Naive thymus-derived CD8-positive, alpha-beta T cell (primary cell): Measurements from ENCODE around the gene CREB3L1. TPM values are rescaled to one million over a fixed set of nuclear protein-coding genes. Genes with fewer than 3 reads are reported as not detected.

Experiments used
- ATAC-seq, 2 donors: fragments of 150-1000 bp; cut with Tn5 transposase in 1 of 2; sonication (Bioruptor Pico), chemical (Tn5 transposase) in 1 of 2; 1 replicate in 1 of 2; 2 replicates in 1 of 2; pipeline ENCODE4 v1.10.0; 2021; ENCODE audit warnings: mild to moderate bottlenecking in 2 of 2, moderate library complexity in 2 of 2
- POLR2A ChIA-PET: fragments of 350-600 bp; sonication (Branson Sonifier 250); formaldehyde crosslinking; loops from one replicate; lab custom pipeline; 2021; ENCODE audit warnings: antibody characterized with exemption; lab: Charles Lee
- DNase-seq, 10 donors: peaks; one replicate each; pipeline versions ENCODE4 v3.0.0 to v3.0.0-alpha.2; 2020 to 2022
- H3K27ac Mint-ChIP-seq, 10 donors: one replicate each; pipeline ENCODE4 v1.8.0; 2020 to 2022; ENCODE audit warnings: mild to moderate bottlenecking in 10 of 10, mixed read lengths in 10 of 10, moderate library complexity in 4 of 10, inconsistent platforms in 1 of 10
- H3K27me3 Mint-ChIP-seq, 5 donors: one replicate each; pipeline ENCODE4 v1.8.0; 2021 to 2022; ENCODE audit warnings: mixed read lengths in 5 of 5
- H3K36me3 Mint-ChIP-seq, 3 donors: one replicate each; pipeline ENCODE4 v1.8.0; 2020 to 2022; ENCODE audit warnings: mixed read lengths in 3 of 3, mild to moderate bottlenecking in 2 of 3, inconsistent platforms in 1 of 3
- H3K4me1 Mint-ChIP-seq, 4 donors: one replicate each; pipeline ENCODE4 v1.8.0; 2021 to 2022; ENCODE audit warnings: mixed read lengths in 4 of 4
- H3K4me3 Mint-ChIP-seq, 10 donors: one replicate each; pipeline ENCODE4 v1.8.0; 2020 to 2022; ENCODE audit warnings: mild to moderate bottlenecking in 10 of 10, mixed read lengths in 10 of 10, moderate library complexity in 6 of 10, inconsistent platforms in 1 of 10
- H3K9me3 Mint-ChIP-seq, 9 donors: one replicate each; pipeline ENCODE4 v1.8.0; 2020 to 2022; ENCODE audit warnings: mixed read lengths in 9 of 9, mild to moderate bottlenecking in 3 of 9, inconsistent platforms in 1 of 9, moderate library complexity in 1 of 9
- polyA plus RNA-seq, 3 donors: library from polyadenylated mRNA; unstranded; fragments of 300-500 nt; fragmentation: Illumina TruSeq; gene quantifications; one replicate each; pipeline ENCODE4 v1.2.3, GENCODE V29; 2021
- total RNA-seq, 8 experiments: library from RNA in 2 of 8; stranded (reverse) in 2 of 8; gene quantifications; one replicate each; pipeline ENCODE4 v1.2.3 and lab custom pipeline; 2021 to 2026

CREB3L1 gene
- total and polyA plus RNA-seq, 5 experiments from 2014 or later: not detected

DNA sequence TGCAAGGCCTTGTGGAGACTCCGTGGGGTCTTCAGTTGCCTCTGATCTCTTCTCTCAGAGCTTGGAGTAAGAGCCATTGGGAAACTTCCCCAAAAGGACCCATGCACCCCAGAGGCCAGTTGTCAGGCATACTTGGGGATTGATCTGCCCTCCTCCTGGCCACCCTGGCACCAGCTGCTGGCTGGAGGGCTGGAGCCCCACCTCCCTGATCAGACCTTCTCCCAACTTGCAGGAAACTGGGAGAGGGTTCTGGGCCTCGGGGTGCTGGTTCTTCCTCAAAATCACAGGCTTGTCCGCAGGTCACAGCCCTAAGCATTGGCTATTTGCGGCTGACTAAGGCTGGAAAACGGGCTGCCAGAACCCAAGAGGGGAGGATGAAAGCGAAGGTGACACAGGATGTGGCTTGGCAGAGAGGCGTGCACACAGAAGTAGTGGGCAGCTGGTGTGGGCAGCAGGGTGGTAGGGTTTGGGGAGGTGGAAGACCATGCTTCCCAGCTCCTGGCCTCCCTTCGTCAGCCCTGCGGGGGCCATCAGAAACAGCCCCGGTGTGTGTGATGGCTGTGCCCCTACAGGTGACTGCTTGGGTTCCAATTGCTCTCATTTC lies 68.5 kb downstream of the CREB3L1 start:
- DNase-seq (no peak), ATAC-seq (no peak)
- H3K36me3 Mint-ChIP-seq: peaks cover 0 to 2% (median 0%) of the 10 kb centered on the region in 3 donors
- peaks cover 59 to 89% (median 83%) of the 10 kb centered on the region in 4 donors for H3K4me1 Mint-ChIP-seq
- H3K4me3 Mint-ChIP-seq: peak overlapping the region; percentile 78 to 96 (median 88)
- POLR2A ChIA-PET: interaction anchor here (0.6 to 15.9 kb wide), 7 partner anchors 9 to 35 kb away, joined by 3 to 303 read pairs (median 4); no protein-coding TSS in a partner anchor
- H3K9me3 Mint-ChIP-seq: no peaks in the 10 kb centered on the region
- peak overlapping the region; percentile 60 to 95 (median 88) for H3K27ac Mint-ChIP-seq
- no peaks in the 10 kb centered on the region for H3K27me3 Mint-ChIP-seq

DNA sequence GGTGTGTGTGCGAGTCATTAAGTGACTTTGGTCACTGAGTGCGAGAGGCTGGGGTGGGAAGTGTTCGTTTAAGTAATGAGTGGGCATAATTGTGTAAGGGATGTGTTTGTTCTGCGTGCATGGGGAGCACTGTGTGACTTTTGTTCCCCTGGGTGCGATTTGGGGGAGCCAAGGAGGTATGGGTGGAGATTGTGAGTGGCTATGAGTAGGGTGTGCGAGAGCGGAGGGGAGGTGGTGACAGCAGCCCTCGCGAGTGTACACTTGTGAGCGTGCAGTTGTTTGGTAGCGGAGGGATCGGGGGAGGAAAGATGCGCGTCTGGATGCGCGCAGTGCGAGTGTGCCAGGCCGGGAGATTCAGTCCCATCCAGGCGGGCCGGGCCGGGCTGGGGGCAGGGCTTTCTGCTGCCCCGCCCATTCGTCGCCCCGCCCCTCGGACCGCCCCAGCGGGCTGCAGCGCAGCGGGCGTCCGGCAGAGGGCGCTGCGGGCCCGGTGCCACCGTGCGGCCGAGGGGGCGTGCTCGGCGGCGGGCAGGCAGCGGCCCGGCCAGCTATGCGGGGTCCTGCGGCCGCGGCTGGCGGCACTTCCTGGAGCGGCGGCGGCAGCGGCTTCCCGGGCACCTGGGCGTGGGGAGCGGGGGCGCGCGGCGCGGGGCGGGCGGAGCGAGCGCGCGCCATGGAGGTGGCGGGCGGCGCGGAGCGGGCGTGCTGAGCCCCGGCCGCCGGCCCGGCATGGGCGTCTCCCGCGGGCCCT lies 69.6 kb downstream of the CREB3L1 start, which contains the start of gene DGKZ:
Gene DGKZ, plus strand, starts transcription at position 578 of the 751 bp plus-strand sequence. CDS start 197 bp downstream, outside the sequence.
- no peaks in the 10 kb centered on the region for H3K9me3 Mint-ChIP-seq
- H3K27ac Mint-ChIP-seq: peak within 1 kb of the TSS; percentile 91 to 98 (median 94)
- ATAC-seq: peak; percentile 63 to 68
- DNase-seq: peak; percentile 85 to 96 (median 93)
- H3K36me3 Mint-ChIP-seq: peaks cover 0 to 5% (median 0%) of the 10 kb centered on the region in 3 donors
- POLR2A ChIA-PET: interaction anchor here (0.6 to 15.9 kb wide), 5 partner anchors 15 to 31 kb away, joined by 3 to 303 read pairs (median 3); no protein-coding TSS in a partner anchor
- peak within 1 kb of the TSS; percentile 78 to 98 (median 94) for H3K4me3 Mint-ChIP-seq
- H3K27me3 Mint-ChIP-seq: no peaks in the 10 kb centered on the region
- H3K4me1 Mint-ChIP-seq: peaks cover 56 to 89% (median 83%) of the 10 kb centered on the region in 4 donors

DNA sequence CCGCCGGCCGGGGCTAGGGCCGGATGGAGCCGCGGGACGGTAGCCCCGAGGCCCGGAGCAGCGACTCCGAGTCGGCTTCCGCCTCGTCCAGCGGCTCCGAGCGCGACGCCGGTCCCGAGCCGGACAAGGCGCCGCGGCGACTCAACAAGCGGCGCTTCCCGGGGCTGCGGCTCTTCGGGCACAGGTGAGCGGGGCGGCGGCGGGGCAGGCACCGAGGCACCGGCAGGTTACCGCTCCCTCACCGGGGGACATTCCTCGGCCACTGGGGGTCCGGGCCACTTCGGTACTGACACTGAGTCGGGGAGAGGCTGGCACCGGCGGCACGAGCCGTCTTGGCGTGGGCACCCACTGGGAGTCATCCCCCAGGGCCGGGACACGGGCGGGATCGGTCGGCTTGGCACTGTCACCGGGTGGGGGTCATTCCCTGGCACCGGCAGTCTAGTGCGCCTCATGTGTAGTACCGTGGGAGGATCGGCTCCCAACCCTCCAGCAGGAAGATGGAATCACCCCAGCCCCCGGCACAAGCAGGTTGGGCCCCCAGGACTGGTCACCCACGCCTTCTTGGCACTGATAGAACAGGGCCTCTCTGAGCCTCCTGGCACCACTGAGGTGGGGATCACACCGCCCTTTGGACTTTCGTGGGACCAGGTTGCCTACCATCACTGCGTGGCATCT lies 70.3 kb downstream of the CREB3L1 start:
- DNase-seq: peak in 1 of 10 donors; percentile 19
- Mint-ChIP-seq H3K36me3 (peaks cover 0 to 5% (median 0%) of the 10 kb centered on the region in 3 donors), H3K9me3 (no peaks in the 10 kb centered on the region), H3K27me3 (no peaks in the 10 kb centered on the region), H3K27ac (peak overlapping the region; percentile 91 to 98 (median 94)), H3K4me1 (peaks cover 54 to 87% (median 82%) of the 10 kb centered on the region in 4 donors), H3K4me3 (peak overlapping the region; percentile 78 to 98 (median 94))
- POLR2A ChIA-PET: interaction anchor here (0.5 to 15.9 kb wide), 11 partner anchors 8 to 251 kb away, joined by 3 to 303 read pairs (median 7); no protein-coding TSS in a partner anchor
- ATAC-seq: peak in 1 of 2 donors; percentile 0

DNA sequence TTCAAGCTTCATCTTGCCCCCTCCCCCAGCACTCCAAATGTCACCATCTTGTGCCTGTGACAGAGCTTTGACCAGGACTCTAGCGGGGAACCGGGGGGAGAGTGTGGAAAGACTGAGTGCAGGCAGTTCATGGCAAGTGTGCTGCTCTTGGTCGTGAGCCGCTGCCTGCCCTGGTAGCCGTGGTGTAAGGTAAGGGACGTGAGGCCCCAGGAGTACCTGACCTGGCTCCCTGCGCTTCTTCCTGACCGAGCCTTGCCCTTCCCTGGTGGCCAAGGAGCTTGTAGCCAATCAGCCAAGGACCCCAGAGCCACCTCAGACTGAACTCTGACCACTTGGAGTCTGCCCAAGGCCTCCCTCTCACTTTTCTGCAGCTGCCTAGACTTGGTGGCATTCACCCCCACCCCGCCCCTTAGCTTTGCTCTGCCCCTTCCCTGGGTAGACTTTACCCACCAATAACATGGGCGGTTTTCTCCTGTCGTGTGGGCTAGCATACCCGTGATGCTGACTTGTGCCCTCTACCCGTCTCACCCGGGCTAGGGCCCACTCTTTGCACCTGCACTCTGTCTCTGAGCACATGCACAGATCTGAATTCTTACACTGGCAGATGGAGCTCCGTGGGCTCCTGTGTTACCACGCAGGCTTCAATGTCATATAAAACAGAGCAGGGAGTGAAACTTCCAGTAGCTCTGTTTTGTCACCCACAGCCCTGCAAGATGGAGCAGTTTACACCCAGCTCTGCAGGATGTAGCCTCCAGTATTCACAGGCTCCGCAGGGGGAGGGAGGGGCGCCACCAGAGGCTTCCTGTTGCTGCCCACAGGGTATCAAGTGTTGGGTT lies 71.3 kb downstream of the CREB3L1 start:
- DNase-seq (peak in 9 of 10 donors; percentile 28 to 78 (median 58)), ATAC-seq (peak; percentile 33 to 51)
- Mint-ChIP-seq H3K4me1 (peaks cover 53 to 87% (median 83%) of the 10 kb centered on the region in 4 donors), H3K9me3 (no peaks in the 10 kb centered on the region), H3K4me3 (peak overlapping the region; percentile 78 to 98 (median 94)), H3K27ac (peak overlapping the region; percentile 91 to 98 (median 94)), H3K36me3 (peaks cover 0 to 5% (median 0%) of the 10 kb centered on the region in 3 donors), H3K27me3 (no peaks in the 10 kb centered on the region)
- POLR2A ChIA-PET: interaction anchor here (0.6 to 15.9 kb wide), 14 partner anchors 9 to 228 kb away, joined by 3 to 303 read pairs (median 7); partner anchors contain the start of gene CHRM4

DNA sequence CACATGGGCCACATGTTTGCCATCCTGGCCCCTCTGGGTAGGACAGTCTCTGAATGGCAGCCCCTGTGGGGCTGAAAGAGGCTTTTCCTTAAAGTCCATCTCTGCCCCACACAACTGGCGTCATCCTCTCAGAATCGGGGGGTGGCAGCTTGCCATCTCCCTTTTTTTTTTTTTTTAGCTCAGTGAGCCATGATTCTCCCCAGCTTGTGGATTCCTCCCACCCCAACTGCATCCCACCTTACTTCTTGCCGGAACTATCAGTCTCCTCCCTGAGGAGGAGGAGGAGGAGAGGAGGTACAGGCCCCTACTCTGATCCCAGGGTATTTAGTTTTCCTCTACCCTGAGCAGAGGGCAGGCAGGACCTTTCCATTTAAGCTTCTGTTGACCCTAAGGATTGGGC lies 73.2 kb downstream of the CREB3L1 start:
- ATAC-seq: no peak

DNA sequence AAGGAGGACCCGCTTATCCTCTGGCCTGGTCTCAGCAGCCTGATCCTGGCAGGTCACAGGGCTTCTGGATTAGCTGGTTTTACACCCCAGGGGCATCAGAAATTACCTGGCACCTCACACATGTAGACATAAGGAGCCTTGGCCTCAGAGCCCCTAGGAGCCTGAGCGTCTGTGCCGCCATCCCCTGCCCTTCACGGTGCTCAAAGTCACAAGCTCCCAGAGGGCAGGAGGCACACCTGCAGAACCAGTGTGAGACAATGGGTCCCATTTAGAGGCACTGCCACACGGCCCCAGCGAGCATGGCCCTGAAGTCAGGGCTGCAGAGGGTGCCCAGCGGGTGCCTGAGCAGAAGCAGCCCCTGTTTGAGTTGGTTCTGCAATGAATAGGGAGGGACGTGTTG lies 73.7 kb downstream of the CREB3L1 start:
- ATAC-seq (no peak), DNase-seq (no peak)
- no peaks in the 10 kb centered on the region for H3K9me3 Mint-ChIP-seq
- peak overlapping the region; percentile 55 to 95 (median 93) for H3K27ac Mint-ChIP-seq
- peaks cover 0 to 16% (median 0%) of the 10 kb centered on the region in 3 donors for H3K36me3 Mint-ChIP-seq
- no peaks in the 10 kb centered on the region for H3K27me3 Mint-ChIP-seq
- H3K4me1 Mint-ChIP-seq: peaks cover 44 to 84% (median 80%) of the 10 kb centered on the region in 4 donors
- POLR2A ChIA-PET: interaction anchor here (0.9 to 15.9 kb wide), 9 partner anchors 8 to 350 kb away, joined by 3 to 303 read pairs (median 6); partner anchors contain the start of genes ARHGAP1, MDK and ZNF408
- peak overlapping the region; percentile 76 to 98 (median 87) for H3K4me3 Mint-ChIP-seq

More for the DNA sequence above, 73.2 kb downstream of the CREB3L1 start:
- Mint-ChIP-seq H3K36me3 (peaks cover 0 to 12% (median 0%) of the 10 kb centered on the region in 3 donors), H3K4me3 (peak overlapping the region; percentile 39 to 98 (median 77)), H3K27me3 (no peaks in the 10 kb centered on the region), H3K9me3 (no peaks in the 10 kb centered on the region), H3K27ac (peak overlapping the region; percentile 4 to 95 (median 93)), H3K4me1 (peaks cover 44 to 84% (median 80%) of the 10 kb centered on the region in 4 donors)
- no peak for DNase-seq
- POLR2A ChIA-PET: interaction anchor here (0.9 to 15.9 kb wide), 6 partner anchors 16 to 350 kb away, joined by 3 to 303 read pairs (median 12); partner anchors contain the start of genes ARHGAP1 and ZNF408

DNA sequence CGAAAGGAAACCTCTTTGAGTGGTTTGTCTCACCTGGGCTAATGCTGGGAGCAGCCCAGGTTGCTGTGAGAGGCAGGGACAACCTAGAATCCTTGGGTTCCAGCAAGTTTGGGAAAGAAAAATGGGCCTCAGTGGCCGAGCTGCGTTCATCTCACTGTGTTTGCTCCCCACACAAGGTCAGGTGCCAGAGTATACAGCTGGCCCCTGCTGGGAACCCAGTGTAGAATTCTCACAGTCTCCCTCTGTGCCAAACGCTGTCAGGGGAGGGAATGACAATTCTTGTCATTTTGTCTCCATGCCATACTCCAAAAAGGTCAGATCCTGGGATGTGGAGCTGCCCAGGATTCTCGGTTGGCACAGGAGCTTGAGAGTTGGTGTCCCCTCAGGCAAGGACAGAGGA lies 74.1 kb downstream of the CREB3L1 start:
- H3K27me3 Mint-ChIP-seq: no peaks in the 10 kb centered on the region
- POLR2A ChIA-PET: interaction anchor here (0.8 to 15.9 kb wide), 11 partner anchors 9 to 349 kb away, joined by 3 to 303 read pairs (median 4); partner anchors contain the start of genes ARHGAP1, MDK and ZNF408
- peak overlapping the region; percentile 75 to 95 (median 94) for H3K27ac Mint-ChIP-seq
- peaks cover 45 to 84% (median 80%) of the 10 kb centered on the region in 4 donors for H3K4me1 Mint-ChIP-seq
- H3K4me3 Mint-ChIP-seq: peak overlapping the region; percentile 76 to 98 (median 87)
- H3K9me3 Mint-ChIP-seq: no peaks in the 10 kb centered on the region
- ATAC-seq (no peak), DNase-seq (no peak)
- peaks cover 0 to 21% (median 0%) of the 10 kb centered on the region in 3 donors for H3K36me3 Mint-ChIP-seq

DNA sequence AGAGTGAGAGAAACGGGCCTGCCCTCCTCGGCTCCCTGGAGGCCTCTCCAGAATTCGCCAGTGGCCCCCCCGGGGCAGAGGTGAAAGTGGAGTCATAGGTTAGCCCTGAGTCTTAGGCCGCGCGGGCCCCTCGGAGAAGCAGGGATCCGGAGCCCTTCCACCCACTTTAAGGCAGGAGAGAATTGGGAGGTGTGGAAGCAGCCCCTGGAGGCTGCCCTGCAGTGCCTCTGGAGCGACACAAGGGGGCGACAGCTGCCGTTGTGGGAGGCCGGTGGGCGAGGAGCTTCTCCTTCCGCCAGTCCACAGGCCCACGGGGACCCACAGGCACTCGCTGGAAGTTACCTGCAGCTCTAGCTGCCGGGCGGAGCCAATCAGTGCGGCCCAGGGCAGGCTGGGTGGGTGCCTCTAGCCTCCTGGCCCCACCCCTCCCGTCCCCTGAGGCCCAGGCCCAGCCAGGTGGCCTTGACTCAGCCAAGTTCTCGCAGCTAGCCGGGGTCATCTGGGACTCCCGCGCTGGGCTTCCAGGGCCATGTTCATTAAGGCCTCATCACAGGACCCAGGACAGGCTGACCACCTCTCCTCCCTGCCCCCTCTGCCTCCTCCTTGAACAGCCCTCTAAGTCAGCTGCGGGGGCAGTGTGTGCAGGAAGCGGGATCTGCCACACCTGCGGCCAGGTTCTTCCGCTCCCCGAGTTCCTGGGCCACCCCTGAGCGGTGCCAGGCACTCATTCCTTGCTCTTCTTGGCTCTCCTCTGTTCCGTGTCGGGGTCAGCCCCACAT lies 74.8 kb downstream of the CREB3L1 start:
- Mint-ChIP-seq H3K36me3 (peaks cover 0 to 25% (median 0%) of the 10 kb centered on the region in 3 donors), H3K4me3 (peak overlapping the region; percentile 76 to 98 (median 87)), H3K4me1 (peaks cover 45 to 86% (median 82%) of the 10 kb centered on the region in 4 donors), H3K9me3 (no peaks in the 10 kb centered on the region), H3K27ac (peak overlapping the region; percentile 88 to 95 (median 94)), H3K27me3 (no peaks in the 10 kb centered on the region)
- peak; percentile 76 to 91 (median 82) for DNase-seq
- POLR2A ChIA-PET: interaction anchor here (0.8 to 15.9 kb wide), 10 partner anchors 9 to 113 kb away, joined by 3 to 303 read pairs (median 5); partner anchors contain the start of gene MDK
- ATAC-seq: peak; percentile 65 to 74

DNA sequence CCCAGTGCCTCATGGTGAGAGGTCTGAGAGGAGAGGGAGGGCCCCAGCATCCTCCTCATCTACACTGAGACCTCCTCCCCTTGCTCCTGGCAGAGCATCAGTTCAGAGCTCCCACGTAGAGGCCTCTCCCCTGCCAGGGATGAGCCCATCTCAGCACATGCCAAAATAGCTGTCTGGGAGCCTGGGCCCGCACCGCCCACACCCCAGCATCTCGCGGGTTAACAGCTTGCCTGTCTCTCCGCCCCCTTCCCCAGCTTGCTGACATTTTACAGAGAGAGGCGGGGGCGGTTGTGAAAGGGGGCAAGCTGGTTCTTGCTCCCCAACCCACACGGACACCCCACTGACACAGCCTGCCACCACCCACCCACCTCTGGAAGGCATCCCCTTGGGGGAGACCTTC lies 76.2 kb downstream of the CREB3L1 start:
- POLR2A ChIA-PET: interaction anchor here (4.1 to 15.9 kb wide), 3 partner anchors 11 to 22 kb away, joined by 30 to 303 read pairs (median 287); no protein-coding TSS in a partner anchor
- Mint-ChIP-seq H3K27ac (peak overlapping the region; percentile 88 to 95 (median 94)), H3K9me3 (no peaks in the 10 kb centered on the region), H3K27me3 (no peaks in the 10 kb centered on the region), H3K36me3 (peaks cover 0 to 27% (median 0%) of the 10 kb centered on the region in 3 donors), H3K4me3 (peak overlapping the region; percentile 76 to 98 (median 87)), H3K4me1 (peaks cover 48 to 94% (median 91%) of the 10 kb centered on the region in 4 donors)
- no peak for DNase-seq
- ATAC-seq: no peak

DNA sequence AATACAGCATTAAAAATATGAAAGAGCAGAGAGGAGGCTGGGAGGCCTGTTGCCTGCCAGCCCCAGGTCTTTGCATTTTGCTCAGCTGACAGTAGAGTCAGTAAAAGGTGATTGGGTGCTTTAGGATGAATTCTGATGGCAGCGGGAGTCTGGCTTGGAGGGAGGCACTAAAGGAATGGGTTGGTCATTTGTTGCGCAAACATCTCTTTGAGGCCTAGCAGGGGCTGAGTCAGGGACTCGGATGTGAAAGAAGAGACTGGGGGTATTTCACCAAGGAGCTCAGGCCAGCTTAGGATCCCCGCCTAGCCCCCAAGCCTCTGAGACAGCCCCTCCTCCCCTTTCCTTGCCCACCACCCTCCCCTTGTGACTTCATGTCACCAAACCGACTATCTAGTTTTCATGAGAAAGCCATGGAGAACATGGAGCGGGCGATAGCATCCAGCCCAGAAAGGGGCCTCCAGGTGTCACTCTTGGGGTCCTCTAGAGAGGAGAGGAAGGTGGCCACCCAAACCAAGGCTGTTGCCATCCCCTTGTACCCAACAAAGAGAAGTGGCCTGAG lies 79.5 kb downstream of the CREB3L1 start:
- H3K27me3 Mint-ChIP-seq: no peaks in the 10 kb centered on the region
- peak overlapping the region in 6 of 10 donors; percentile 11 to 69 (median 58) for H3K4me3 Mint-ChIP-seq
- ATAC-seq: no peak

More for the DNA sequence above, 79.5 kb downstream of the CREB3L1 start:
- DNase-seq: no peak
- H3K9me3 Mint-ChIP-seq: no peaks in the 10 kb centered on the region
- POLR2A ChIA-PET: interaction anchor here (1.0 to 15.9 kb wide), 4 partner anchors 8 to 25 kb away, joined by 3 to 303 read pairs (median 7); no protein-coding TSS in a partner anchor
- peak overlapping the region; percentile 80 to 95 (median 91) for H3K27ac Mint-ChIP-seq
- peaks cover 38 to 84% (median 81%) of the 10 kb centered on the region in 4 donors for H3K4me1 Mint-ChIP-seq
- peaks cover 0 to 23% (median 0%) of the 10 kb centered on the region in 3 donors for H3K36me3 Mint-ChIP-seq
